CD4-positive, alpha-beta T cell treated with Interleukin-2 at 100 ng/mL for 4 hours (primary cell): ENCODE data around the gene ADAMTS6.
"Not testable (repeated sequence)": the region's sequence is repeated elsewhere in the genome, so short reads cannot be mapped to it uniquely, and the experiment has no call there.

Experiments
- DNase-seq: peaks from one replicate; pipeline ENCODE4 v3.0.0-alpha.2; 2020; ENCODE audit warnings: low spot score

ADAMTS6 gene

GRCh38 chr5:65197531-65198455 lies 283.9 kb downstream of the ADAMTS6 start:
- no peak for DNase-seq

GRCh38 chr5:65194871-65195270 lies 286.8 kb downstream of the ADAMTS6 start:
- no peak for DNase-seq

GRCh38 chr5:65192331-65192730 lies 289.4 kb downstream of the ADAMTS6 start:
- DNase-seq = no peak

- DNase-seq = no peak
Measured at GRCh38 chr5:65191554-65192135, 290.1 kb downstream of the ADAMTS6 start.

- DNase-seq = no peak
Measured at GRCh38 chr5:65190328-65191053, 291.2 kb downstream of the ADAMTS6 start.

- DNase-seq = no peak
Measured at GRCh38 chr5:65186646-65187227, 295.0 kb downstream of the ADAMTS6 start.

GRCh38 chr5:65185468-65185867 lies 296.3 kb downstream of the ADAMTS6 start:
- no peak for DNase-seq

- DNase-seq = no peak
Measured at GRCh38 chr5:65184780-65185179, 296.9 kb downstream of the ADAMTS6 start.

- not testable (repeated sequence) for DNase-seq
Measured at GRCh38 chr5:65174231-65174630, 307.5 kb downstream of the ADAMTS6 start.

GRCh38 chr5:65173130-65173525 lies 308.6 kb downstream of the ADAMTS6 start:
- no peak for DNase-seq

- DNase-seq = no peak
Measured at GRCh38 chr5:65172486-65173129, 309.1 kb downstream of the ADAMTS6 start.

- no peak for DNase-seq
Measured at GRCh38 chr5:65171645-65172044, 310.1 kb downstream of the ADAMTS6 start.

- no peak for DNase-seq
Measured at GRCh38 chr5:65163698-65164097, 318.0 kb downstream of the ADAMTS6 start.

GRCh38 chr5:65161655-65162054 lies 320.1 kb downstream of the ADAMTS6 start:
- no peak for DNase-seq

GRCh38 chr5:65157906-65158603 lies 323.7 kb downstream of the ADAMTS6 start:
- no peak for DNase-seq

GRCh38 chr5:65156933-65157332 lies 324.8 kb downstream of the ADAMTS6 start:
- no peak for DNase-seq

- DNase-seq = no peak
Measured at GRCh38 chr5:65152131-65152530, 329.6 kb downstream of the ADAMTS6 start.

- no peak for DNase-seq
Measured at GRCh38 chr5:65151614-65152013, 330.1 kb downstream of the ADAMTS6 start.

- no peak for DNase-seq
Measured at GRCh38 chr5:65150599-65151304, 331.0 kb downstream of the ADAMTS6 start.

- DNase-seq = no peak
Measured at GRCh38 chr5:65149827-65150226, 331.9 kb downstream of the ADAMTS6 start.
